ENCODE data around the gene DLEC1.

DLEC1 gene

GRCh38 chr3:37995652-37996641 is 43.1 kb upstream of the DLEC1 start:
- no peak for TF ChIP-seq ZNF274 (IDR thresholded peaks at IDR 0.05; ENCODE audit: low read depth, low read length)
- no peak overlapping the region for H3K4me3 ChIP-seq (ENCODE audit: low read length)

- no peak overlapping the region for H3K4me3 ChIP-seq (ENCODE audit: low read length)
- TF ChIP-seq ZNF274 (IDR thresholded peaks at IDR 0.05; ENCODE audit: low read depth, low read length), result no peak
Measured at GRCh38 chr3:37996785-37997301, 42.2 kb upstream of the DLEC1 start.

GRCh38 chr3:37997342-37997741 is 41.7 kb upstream of the DLEC1 start:
- no peak for TF ChIP-seq ZNF274 (IDR thresholded peaks at IDR 0.05; ENCODE audit: low read depth, low read length)
- no peak overlapping the region for H3K4me3 ChIP-seq (ENCODE audit: low read length)

GRCh38 chr3:37997791-37998370 is 41.1 kb upstream of the DLEC1 start:
- no peak overlapping the region for H3K4me3 ChIP-seq (ENCODE audit: low read length)
- no peak for TF ChIP-seq ZNF274 (IDR thresholded peaks at IDR 0.05; ENCODE audit: low read depth, low read length)

GRCh38 chr3:37999836-38000235 is 39.2 kb upstream of the DLEC1 start:
- TF ChIP-seq ZNF274 (IDR thresholded peaks at IDR 0.05; ENCODE audit: low read depth, low read length), result no peak
- no peak overlapping the region for H3K4me3 ChIP-seq (ENCODE audit: low read length)

GRCh38 chr3:38000242-38000916 is 38.6 kb upstream of the DLEC1 start:
- no peak overlapping the region for H3K4me3 ChIP-seq (ENCODE audit: low read length)
- no peak for TF ChIP-seq ZNF274 (IDR thresholded peaks at IDR 0.05; ENCODE audit: low read depth, low read length)

GRCh38 chr3:38000965-38001455 is 38.0 kb upstream of the DLEC1 start:
- no peak for TF ChIP-seq ZNF274 (IDR thresholded peaks at IDR 0.05; ENCODE audit: low read depth, low read length)
- H3K4me3 ChIP-seq (ENCODE audit: low read length), result no peak overlapping the region

GRCh38 chr3:38001456-38002081 is 37.4 kb upstream of the DLEC1 start:
- TF ChIP-seq ZNF274 (IDR thresholded peaks at IDR 0.05; ENCODE audit: low read depth, low read length), result no peak
- H3K4me3 ChIP-seq (ENCODE audit: low read length), result no peak overlapping the region

GRCh38 chr3:38002291-38002876 is 36.6 kb upstream of the DLEC1 start:
- H3K4me3 ChIP-seq (ENCODE audit: low read length), result no peak overlapping the region
- TF ChIP-seq ZNF274 (IDR thresholded peaks at IDR 0.05; ENCODE audit: low read depth, low read length), result no peak

GRCh38 chr3:38002940-38003339 is 36.1 kb upstream of the DLEC1 start:
- no peak for TF ChIP-seq ZNF274 (IDR thresholded peaks at IDR 0.05; ENCODE audit: low read depth, low read length)
- no peak overlapping the region for H3K4me3 ChIP-seq (ENCODE audit: low read length)

- TF ChIP-seq ZNF274 (IDR thresholded peaks at IDR 0.05; ENCODE audit: low read depth, low read length), result no peak
- H3K4me3 ChIP-seq (ENCODE audit: low read length), result no peak overlapping the region
Measured at GRCh38 chr3:38003371-38003816, 35.6 kb upstream of the DLEC1 start.

- H3K4me3 ChIP-seq (ENCODE audit: low read length), result no peak overlapping the region
- TF ChIP-seq ZNF274 (IDR thresholded peaks at IDR 0.05; ENCODE audit: low read depth, low read length), result no peak
Measured at GRCh38 chr3:38003817-38004414, 35.1 kb upstream of the DLEC1 start.

Data from GM08714 (cell line).